ENCODE results near the gene CDYL2.

GRCh38 chr16:80784951-80785350 is 19.4 kb downstream of the CDYL2 start:
- TF ChIP-seq GATA2 (IDR thresholded peaks at IDR 0.05; ENCODE audit: low read depth, low read length) (no peak), GATA3 (IDR thresholded peaks at IDR 0.05; ENCODE audit: low read depth, low read length) (no peak)
